HL-60 (cell line): ENCODE results near the gene VASH2.

Source experiments
- CTCF ChIP-seq: IDR thresholded peaks from one replicate; pipeline ENCODE4 v1.5.1; 2011; ENCODE audit warnings: low read length, control low read depth, inconsistent platforms; ENCODE audit not compliant: insufficient read depth
- POLR2AphosphoS5 ChIP-seq: IDR thresholded peaks from 2 replicates; pipeline ENCODE4 v1.6.1; 2012; ENCODE audit warnings: low read depth
- REST ChIP-seq: IDR thresholded peaks from 2 replicates; pipeline ENCODE4 v1.6.1; 2012; ENCODE audit warnings: low read depth; ENCODE audit not compliant: insufficient replicate concordance

GRCh38 chr1:212953321-212953720 lies 3.0 kb downstream of the VASH2 start:
- TF ChIP-seq POLR2AphosphoS5 (no peak), CTCF (no peak), REST (no peak)
